ENCODE measurements around the gene ZNF540. TPM values are rescaled to one million over a fixed set of nuclear protein-coding genes. Genes with fewer than 3 reads are reported as not detected.

The ZNF540 gene
- total and polyA plus RNA-seq, 10 of the 15 experiments (the other 5 are each of a cell fraction or from before 2014, with no cell fraction given), result 0.17 to 2.3 (median 0.43) TPM

- TF ChIP-seq, protein P1, sequence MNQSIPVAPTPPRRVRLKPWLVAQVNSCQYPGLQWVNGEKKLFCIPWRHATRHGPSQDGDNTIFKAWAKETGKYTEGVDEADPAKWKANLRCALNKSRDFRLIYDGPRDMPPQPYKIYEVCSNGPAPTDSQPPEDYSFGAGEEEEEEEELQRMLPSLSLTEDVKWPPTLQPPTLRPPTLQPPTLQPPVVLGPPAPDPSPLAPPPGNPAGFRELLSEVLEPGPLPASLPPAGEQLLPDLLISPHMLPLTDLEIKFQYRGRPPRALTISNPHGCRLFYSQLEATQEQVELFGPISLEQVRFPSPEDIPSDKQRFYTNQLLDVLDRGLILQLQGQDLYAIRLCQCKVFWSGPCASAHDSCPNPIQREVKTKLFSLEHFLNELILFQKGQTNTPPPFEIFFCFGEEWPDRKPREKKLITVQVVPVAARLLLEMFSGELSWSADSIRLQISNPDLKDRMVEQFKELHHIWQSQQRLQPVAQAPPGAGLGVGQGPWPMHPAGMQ (IDR thresholded peaks at IDR 0.05; ENCODE audit: borderline replicate concordance), result peak; percentile 37; the same call in 1 of the 2 replicates
- TF ChIP-seq, protein P2, sequence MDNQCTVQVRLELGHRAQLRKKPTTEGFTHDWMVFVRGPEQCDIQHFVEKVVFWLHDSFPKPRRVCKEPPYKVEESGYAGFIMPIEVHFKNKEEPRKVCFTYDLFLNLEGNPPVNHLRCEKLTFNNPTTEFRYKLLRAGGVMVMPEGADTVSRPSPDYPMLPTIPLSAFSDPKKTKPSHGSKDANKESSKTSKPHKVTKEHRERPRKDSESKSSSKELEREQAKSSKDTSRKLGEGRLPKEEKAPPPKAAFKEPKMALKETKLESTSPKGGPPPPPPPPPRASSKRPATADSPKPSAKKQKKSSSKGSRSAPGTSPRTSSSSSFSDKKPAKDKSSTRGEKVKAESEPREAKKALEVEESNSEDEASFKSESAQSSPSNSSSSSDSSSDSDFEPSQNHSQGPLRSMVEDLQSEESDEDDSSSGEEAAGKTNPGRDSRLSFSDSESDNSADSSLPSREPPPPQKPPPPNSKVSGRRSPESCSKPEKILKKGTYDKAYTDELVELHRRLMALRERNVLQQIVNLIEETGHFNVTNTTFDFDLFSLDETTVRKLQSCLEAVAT (IDR thresholded peaks at IDR 0.05), result 0 out of 2 replicates have a peak, but pooled peaks have one; percentile 46
- TF ChIP-seq MYB (IDR thresholded peaks at IDR 0.05; ENCODE audit: borderline replicate concordance, low read depth, low read length), result no peak
- TF ChIP-seq SMAD1 (IDR thresholded peaks at IDR 0.05; ENCODE audit: low read depth, partially characterized antibody), result no peak
- TF ChIP-seq, protein P3, sequence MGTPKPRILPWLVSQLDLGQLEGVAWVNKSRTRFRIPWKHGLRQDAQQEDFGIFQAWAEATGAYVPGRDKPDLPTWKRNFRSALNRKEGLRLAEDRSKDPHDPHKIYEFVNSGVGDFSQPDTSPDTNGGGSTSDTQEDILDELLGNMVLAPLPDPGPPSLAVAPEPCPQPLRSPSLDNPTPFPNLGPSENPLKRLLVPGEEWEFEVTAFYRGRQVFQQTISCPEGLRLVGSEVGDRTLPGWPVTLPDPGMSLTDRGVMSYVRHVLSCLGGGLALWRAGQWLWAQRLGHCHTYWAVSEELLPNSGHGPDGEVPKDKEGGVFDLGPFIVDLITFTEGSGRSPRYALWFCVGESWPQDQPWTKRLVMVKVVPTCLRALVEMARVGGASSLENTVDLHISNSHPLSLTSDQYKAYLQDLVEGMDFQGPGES (IDR thresholded peaks at IDR 0.05), result no peak
- peak; percentile 18; the same call in 1 of the 2 replicates for TF ChIP-seq ZNF217 (IDR thresholded peaks at IDR 0.05)
- TF ChIP-seq MEF2B (IDR thresholded peaks at IDR 0.05; ENCODE audit: partially characterized antibody, poor library complexity, severe bottlenecking), result peak; percentile 25
- 0 out of 2 replicates have a peak, but pooled peaks have one; percentile 57 for TF ChIP-seq POLR2AphosphoS5 (IDR thresholded peaks at IDR 0.05; ENCODE audit: low read length)
- TF ChIP-seq CEBPZ (IDR thresholded peaks at IDR 0.05; ENCODE audit: low read depth, low read length), result no peak
- 0 out of 2 replicates have a peak, but pooled peaks have one; percentile 39 for TF ChIP-seq MXI1 (IDR thresholded peaks at IDR 0.05; ENCODE audit: low read depth, low read length)
- peak; percentile 90 for TF ChIP-seq KLF5 (IDR thresholded peaks at IDR 0.05; ENCODE audit: partially characterized antibody)
- no peak for TF ChIP-seq ZBED1 (IDR thresholded peaks at IDR 0.05; ENCODE audit: borderline replicate concordance)
- no peak for TF ChIP-seq KDM1A (IDR thresholded peaks at IDR 0.05; ENCODE audit: borderline replicate concordance)
Observed at GRCh38 chr19:37655689-37656371, 61.2 kb downstream of the ZNF540 start (continued).

Data from GM12878 (cell line).